ENCODE results near the gene HPD.
A peak's percentile ranks its signal among the peaks of the same experiment; 100 is the strongest.

HPD gene

DNA sequence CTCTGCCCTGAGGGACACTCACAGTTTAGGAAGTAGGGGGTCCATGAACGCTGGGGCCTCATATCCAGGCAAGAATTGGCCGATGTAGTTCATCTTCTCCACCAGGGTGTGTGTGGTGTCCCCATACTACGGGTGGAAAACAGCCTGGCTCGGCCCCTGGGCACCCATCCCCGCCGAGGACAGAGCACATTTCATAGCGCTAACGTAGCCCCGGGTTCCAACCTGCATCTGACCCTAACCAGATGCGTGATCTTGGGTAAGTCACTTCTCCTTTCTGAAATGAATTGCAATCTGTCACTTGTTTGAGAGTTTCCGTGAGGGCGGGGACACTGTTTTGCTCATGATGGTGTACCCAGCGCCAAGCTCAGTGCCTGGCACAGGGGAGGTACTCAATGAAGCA is 9.0 kb downstream of the HPD start:
- no peak for TF ChIP-seq CTCF (IDR thresholded peaks at IDR 0.05; ENCODE audit: low read depth, low read length)
- no peak for DNase-seq
- Histone ChIP-seq H3K4me1 (no peaks in the 10 kb centered on the region), H3K4me3 (ENCODE audit: low read depth, low read length) (no peak overlapping the region), H3K9me3 (no peaks in the 10 kb centered on the region), H3K36me3 (no peaks in the 10 kb centered on the region), H3K27me3 (0 out of 2 replicates have a peak, but pooled peaks cover 3% of the 10 kb centered on the region)

GRCh38 chr12:121849211-121849610 is 9.4 kb downstream of the HPD start:
- no peaks in the 10 kb centered on the region for H3K4me1 ChIP-seq
- no peaks in the 10 kb centered on the region for H3K9me3 ChIP-seq
- no peaks in the 10 kb centered on the region for H3K36me3 ChIP-seq
- DNase-seq = no peak
- no peak overlapping the region for H3K4me3 ChIP-seq (ENCODE audit: low read depth, low read length)
- TF ChIP-seq CTCF (IDR thresholded peaks at IDR 0.05; ENCODE audit: low read depth, low read length) = no peak
- H3K27me3 ChIP-seq = 0 out of 2 replicates have a peak, but pooled peaks cover under 1% of the 10 kb centered on the region

- DNase-seq = no peak
- Histone ChIP-seq H3K36me3 (no peaks in the 10 kb centered on the region), H3K4me3 (ENCODE audit: low read depth, low read length) (no peak overlapping the region), H3K4me1 (no peaks in the 10 kb centered on the region), H3K27me3 (no peaks in the 10 kb centered on the region), H3K9me3 (no peaks in the 10 kb centered on the region)
- no peak for TF ChIP-seq CTCF (IDR thresholded peaks at IDR 0.05; ENCODE audit: low read depth, low read length)
Measured at GRCh38 chr12:121845701-121846100, 13.0 kb downstream of the HPD start.

GRCh38 chr12:121843236-121843982 is 15.2 kb downstream of the HPD start:
- TF ChIP-seq CTCF (IDR thresholded peaks at IDR 0.05; ENCODE audit: low read depth, low read length) = no peak
- H3K4me1 ChIP-seq = no peaks in the 10 kb centered on the region
- H3K27me3 ChIP-seq = no peaks in the 10 kb centered on the region
- no peaks in the 10 kb centered on the region for H3K9me3 ChIP-seq
- no peak overlapping the region for H3K4me3 ChIP-seq (ENCODE audit: low read depth, low read length)
- no peaks in the 10 kb centered on the region for H3K36me3 ChIP-seq
- no peak for DNase-seq

- Histone ChIP-seq H3K4me1 (no peaks in the 10 kb centered on the region), H3K4me3 (ENCODE audit: low read depth, low read length) (peak overlapping the region; percentile 72), H3K27me3 (no peaks in the 10 kb centered on the region), H3K9me3 (no peaks in the 10 kb centered on the region), H3K36me3 (no peaks in the 10 kb centered on the region)
- DNase-seq = no peak
- TF ChIP-seq CTCF (IDR thresholded peaks at IDR 0.05; ENCODE audit: low read depth, low read length) = no peak
Measured at GRCh38 chr12:121839993-121840761, 18.5 kb downstream of the HPD start.
